Measurements from ENCODE around the gene FRAT2. TPM values are rescaled to one million over a fixed set of nuclear protein-coding genes. Genes with fewer than 3 reads are reported as not detected.

The FRAT2 gene, protein sequence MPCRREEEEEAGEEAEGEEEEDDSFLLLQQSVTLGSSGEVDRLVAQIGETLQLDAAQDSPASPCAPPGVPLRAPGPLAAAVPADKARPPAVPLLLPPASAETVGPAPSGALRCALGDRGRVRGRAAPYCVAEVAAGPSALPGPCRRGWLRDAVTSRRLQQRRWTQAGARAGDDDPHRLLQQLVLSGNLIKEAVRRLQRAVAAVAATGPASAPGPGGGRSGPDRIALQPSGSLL
- 7.1 to 10.6 TPM (median 9.9 TPM) in 5 replicates for total RNA-seq (2022; extraction: Qiagen RNA extraction)

DNA sequence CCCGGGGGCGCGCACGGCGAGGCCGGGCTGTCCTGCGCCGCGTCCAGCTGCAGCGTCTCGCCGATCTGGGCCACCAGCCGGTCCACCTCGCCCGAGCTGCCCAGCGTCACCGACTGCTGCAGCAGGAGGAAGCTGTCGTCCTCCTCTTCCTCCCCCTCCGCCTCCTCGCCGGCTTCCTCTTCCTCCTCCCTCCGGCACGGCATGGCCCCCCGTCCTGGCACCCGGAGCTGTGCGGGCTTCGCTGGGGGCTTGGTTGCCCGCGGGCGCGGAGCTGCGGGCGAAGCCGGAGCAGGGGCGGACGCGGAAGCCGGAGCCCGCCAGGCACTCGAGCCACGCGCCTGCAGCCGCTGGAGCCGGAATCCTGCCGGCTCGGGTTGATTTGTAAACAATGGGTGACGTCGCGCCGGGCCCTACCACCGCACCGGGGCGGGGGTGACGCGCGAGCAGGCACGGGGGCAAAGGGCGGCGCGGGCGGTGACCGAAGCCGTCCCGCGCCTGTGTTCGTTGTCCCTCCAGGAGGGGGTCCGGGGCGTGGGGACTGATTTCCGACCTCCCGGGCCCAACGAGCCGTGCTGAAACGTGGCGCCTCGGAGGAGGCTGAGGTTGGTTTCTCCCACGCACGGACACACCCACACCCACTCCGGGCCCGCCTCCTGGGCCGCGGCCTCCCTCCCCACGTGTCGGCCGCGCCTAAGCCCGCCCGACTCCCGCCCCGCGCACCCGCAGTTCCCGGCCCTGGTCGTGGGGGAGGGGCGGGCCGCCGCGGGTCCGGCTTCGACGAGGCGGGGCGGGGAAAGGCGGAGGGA is at the start of gene FRAT2:
FRAT2 (minus strand) TSS at position 360 of the 806 bp plus-strand sequence; CDS start at position 203, 157 bp downstream.

DNA sequence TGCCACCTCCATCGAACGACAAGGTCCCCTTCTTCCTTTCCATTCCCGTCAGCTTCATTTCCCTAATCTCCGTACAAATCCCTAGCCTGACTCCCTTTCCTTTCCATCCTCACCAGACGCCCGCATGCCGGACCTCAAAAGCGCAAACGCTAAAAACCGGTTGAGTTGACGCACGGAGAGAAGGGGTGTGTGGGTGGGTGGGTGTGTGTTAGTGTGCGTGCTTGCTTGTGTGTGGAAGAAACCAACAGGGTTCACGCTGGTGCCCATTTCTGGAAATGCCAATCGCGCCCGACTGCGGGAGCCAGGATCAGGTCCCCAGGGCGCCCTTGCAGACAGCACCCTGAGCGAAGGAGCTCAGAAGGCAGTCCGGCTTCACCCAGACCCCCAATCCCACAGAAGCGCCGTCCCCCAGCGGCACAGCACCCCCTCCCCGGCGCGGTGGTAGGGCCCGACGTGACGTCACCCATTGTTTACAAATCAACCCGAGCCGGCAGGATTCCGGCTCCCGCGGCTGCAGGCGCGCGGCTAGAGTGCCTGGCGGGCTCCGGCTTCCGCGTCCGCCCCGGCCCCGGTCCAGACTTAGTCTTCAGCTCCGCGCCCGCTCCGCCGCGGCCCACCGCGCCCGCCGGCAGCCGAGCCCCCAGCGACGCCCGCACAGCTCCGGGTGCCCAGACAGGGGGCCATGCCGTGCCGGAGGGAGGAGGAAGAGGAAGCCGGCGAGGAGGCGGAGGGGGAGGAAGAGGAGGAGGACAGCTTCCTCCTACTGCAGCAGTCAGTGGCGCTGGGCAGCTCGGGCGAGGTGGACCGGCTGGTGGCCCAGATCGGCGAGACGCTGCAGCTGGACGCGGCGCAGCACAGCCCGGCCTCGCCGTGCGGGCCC is 15.5 kb downstream of the FRAT2 start, which contains the start of gene FRAT1:
FRAT1 (plus strand) TSS at position 500 of the 880 bp plus-strand sequence; CDS start at position 683, 183 bp downstream.

DNA sequence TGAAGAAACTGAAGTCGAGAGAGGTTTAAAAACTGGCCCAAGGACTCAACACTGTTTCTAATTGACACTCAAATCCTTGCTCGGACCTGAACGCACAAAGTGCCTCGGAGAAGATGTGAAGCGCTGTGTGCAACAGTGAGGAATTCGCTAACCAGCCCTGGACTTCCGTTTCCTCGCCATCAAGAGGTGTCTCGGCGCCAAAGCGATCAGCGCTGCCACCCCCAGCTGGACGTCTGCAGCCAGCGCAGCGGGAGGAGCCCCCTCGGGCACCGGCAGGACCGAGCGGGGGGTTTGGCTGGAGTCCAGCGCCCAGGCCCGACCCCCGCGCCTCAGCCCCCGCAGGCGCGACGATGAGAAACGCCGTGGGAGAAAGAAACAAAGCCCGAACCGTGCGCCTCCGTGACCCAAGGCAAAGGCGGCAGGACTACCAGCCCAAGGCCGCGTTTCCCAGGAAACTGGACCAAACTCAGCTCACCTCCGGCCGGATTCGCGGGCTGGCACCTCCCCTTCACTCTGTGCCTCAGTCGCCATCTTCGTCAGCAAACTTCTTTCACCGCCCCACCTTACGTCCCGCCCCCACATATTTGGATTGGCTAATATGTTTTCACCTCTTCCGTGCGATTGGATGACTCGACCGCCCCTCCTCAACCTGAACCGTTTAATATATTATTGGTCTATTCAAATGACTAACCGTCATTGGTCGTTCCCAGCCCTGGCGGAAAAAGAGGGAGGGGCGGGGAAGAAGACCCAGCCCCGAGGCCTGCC is 42.2 kb downstream of the FRAT2 start, which contains the start of gene ARHGAP19:
ARHGAP19 (minus strand) TSS at position 541 of the 765 bp plus-strand sequence; CDS start at position 531, 10 bp downstream.

Other genes starting within 250 kb of the FRAT2 start
- 0.02 to 0.10 TPM (median 0.07 TPM) in 5 replicates for gene SLIT1, start 148.8 kb downstream of the FRAT2 start, total RNA-seq (2022; extraction: Qiagen RNA extraction)
- 3.9 to 5.7 TPM (median 4.9 TPM) in 5 replicates for gene ARHGAP19, start 42.1 kb downstream of the FRAT2 start, total RNA-seq (2022; extraction: Qiagen RNA extraction)
- 1.1 to 2.4 TPM (median 2.2 TPM) in 5 replicates for gene FRAT1, start 15.5 kb downstream of the FRAT2 start, total RNA-seq (2022; extraction: Qiagen RNA extraction)
- gene RRP12, start 66.6 kb upstream of the FRAT2 start, total RNA-seq (2022; extraction: Qiagen RNA extraction), result 50.8 to 65.1 TPM (median 52.0 TPM) in 5 replicates
- 601 to 635 TPM (median 616 TPM) in 5 replicates for gene PGAM1, start 91.5 kb upstream of the FRAT2 start, total RNA-seq (2022; extraction: Qiagen RNA extraction)
- 51.4 to 59.8 TPM (median 54.0 TPM) in 5 replicates for gene EXOSC1, start 111.3 kb upstream of the FRAT2 start, total RNA-seq (2022; extraction: Qiagen RNA extraction)
- 44.2 to 54.2 TPM (median 53.0 TPM) in 5 replicates for gene ZDHHC16, start 111.4 kb upstream of the FRAT2 start, total RNA-seq (2022; extraction: Qiagen RNA extraction)
- gene MMS19, start 163.7 kb upstream of the FRAT2 start, total RNA-seq (2022; extraction: Qiagen RNA extraction), result 43.0 to 50.3 TPM (median 47.0 TPM) in 5 replicates
- gene UBTD1, start 164.2 kb upstream of the FRAT2 start, total RNA-seq (2022; extraction: Qiagen RNA extraction), result 16.7 to 22.3 TPM (median 21.1 TPM) in 5 replicates
- gene ANKRD2, start 238.1 kb upstream of the FRAT2 start, total RNA-seq (2022; extraction: Qiagen RNA extraction), result 5.1 to 8.8 TPM (median 7.1 TPM) in 5 replicates
- gene HOGA1, start 249.7 kb upstream of the FRAT2 start, total RNA-seq (2022; extraction: Qiagen RNA extraction), result 2.7 to 3.4 TPM (median 2.9 TPM) in 5 replicates

Measured in A549 treated with AZD2906 at 1 μM for 4 hours (cell line).